GM12873 (cell line): ENCODE data around the gene AFF2.

ENCODE experiments used
- CTCF ChIP-seq: IDR thresholded peaks from 2 replicates; pipeline ENCODE4 v1.5.1; 2012; ENCODE audit warnings: low read depth, mild to moderate bottlenecking, moderate library complexity, low read length, control low read depth; ENCODE audit not compliant: insufficient read depth; ENCODE audit errors: missing control alignments

AFF2 gene

GRCh38 chrX:148536961-148537360 is 36.5 kb downstream of the AFF2 start:
- no peak for TF ChIP-seq CTCF

DNA sequence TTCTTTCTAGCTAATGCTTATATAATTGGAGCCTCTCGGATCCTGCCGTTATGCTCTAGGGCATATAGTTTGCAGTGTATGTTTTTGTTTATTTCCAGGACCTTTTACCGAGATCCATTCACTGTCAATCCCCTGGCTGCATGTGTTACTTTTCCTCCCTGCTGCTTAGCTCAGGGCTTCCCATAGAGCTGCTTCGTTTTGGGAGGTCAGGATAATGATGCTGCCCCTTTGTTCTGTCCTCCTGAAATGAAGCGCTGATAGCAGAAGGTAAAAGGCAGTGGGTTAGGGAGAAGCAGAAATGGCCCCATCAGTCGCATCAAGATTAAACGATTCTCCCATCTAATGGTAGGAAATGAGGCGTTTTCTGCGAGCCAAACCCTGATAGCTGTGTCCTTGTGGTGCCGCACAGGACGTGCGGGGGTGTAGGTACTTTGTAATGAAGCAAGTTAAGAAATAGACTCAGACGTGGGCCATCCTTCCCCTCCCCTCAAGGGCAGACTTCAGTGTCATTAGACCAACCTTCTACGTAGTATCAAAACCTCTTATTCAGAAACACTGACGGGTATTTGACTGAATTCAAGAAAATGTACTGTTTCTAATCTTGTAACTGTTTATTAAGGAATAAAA is 37.3 kb downstream of the AFF2 start:
- TF ChIP-seq CTCF = no peak

DNA sequence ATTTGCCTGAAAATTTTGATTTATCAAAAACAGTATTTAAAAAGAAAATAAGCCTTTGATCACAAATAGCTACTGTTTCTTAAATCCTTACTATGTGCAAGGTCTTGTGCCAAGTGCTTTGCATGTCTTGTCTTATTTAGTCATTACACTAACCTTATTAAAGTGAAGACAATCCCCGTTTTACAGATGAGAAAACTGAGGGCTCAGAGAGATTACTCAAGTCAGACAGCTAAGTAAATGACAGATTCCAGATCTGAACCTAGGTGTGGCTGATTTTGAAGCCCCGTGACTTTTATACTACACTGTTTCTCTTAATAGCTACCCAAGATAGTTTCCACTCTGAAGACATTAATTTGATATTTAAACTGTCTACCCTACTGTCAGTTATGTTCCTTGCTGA is 38.2 kb downstream of the AFF2 start:
- TF ChIP-seq CTCF = no peak

DNA sequence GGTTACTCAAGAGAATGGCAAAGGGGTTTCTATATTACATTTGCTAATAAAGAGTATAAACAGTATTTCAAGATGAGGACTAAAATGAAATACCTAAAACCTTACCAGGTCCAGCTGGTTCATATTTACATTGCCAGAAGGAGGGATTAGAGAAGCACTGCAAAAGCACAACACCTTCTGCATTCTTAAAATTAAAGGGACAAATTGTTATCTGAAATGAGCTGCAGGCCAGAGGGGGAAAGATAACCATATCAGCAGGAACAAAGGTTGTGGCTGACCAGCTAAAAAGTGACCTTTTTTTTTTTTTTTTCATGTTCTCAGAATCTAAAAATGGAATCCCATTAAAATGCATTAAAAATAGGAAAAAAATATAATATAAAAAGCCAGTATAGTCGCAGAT is 39.7 kb downstream of the AFF2 start:
- TF ChIP-seq CTCF = no peak

GRCh38 chrX:148540671-148541583 is 40.5 kb downstream of the AFF2 start:
- TF ChIP-seq CTCF = no peak

GRCh38 chrX:148541584-148541940 is 41.1 kb downstream of the AFF2 start:
- TF ChIP-seq CTCF = no peak

DNA sequence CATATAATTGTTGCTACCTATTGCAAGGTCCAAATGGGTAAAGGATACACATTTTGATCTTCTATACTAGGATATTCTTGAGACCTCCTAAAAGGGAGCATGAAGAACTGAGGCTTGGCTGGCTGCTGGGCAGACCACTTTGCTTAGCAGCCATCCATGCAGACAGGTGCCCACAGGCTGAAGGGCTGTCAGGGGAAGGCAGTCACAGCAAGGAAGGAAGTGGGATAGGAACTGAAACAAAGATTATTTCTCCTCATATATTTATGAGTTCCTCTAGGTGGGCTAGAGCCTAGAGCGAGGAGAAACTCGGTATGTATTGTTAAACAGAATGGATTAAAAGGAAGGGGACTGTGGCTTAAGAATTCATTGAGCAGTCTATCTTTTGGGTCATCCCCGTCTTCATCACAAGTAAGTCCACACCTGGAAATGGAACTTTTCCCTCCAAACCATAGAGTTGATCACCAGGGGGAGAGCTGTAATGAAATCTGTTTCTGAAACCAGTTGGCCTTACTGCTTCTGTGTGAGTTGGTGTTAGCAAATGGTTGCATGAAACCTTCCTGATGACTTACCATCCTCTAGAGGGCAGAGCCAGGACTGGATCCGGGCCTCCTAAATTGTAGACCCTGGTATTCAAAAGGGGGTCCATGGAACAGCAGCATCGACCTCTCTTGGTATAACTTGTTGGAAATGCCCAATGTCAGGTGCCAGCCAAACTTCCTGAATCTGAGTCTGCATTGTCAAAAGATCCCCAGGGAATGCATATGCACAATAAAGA is 42.3 kb downstream of the AFF2 start:
- TF ChIP-seq CTCF = no peak
